HCT116 (cell line): ENCODE data around the gene ZNF678. TPM values are rescaled to one million over a fixed set of nuclear protein-coding genes. Genes with fewer than 3 reads are reported as not detected.

Experiments used
- ATAC-seq: fragments of 200-7000 bp; cut with Tn5 transposase; 2 replicates; pipeline ENCODE4 v1.9.1; 2020; ENCODE audit warnings: mild to moderate bottlenecking, moderate library complexity
- BruUV-seq: library from RNA; stranded (reverse); fragments of 400-500 nt; replicated peaks from 2 replicates; lab custom pipeline; 2021; lab: Mats Ljungman, UMichigan
- CTCF ChIA-PET: fragments of 300-600 bp; sonication (Branson Sonifier 250); formaldehyde crosslinking; loops from one replicate; lab custom pipeline; 2021; ENCODE audit warnings: antibody characterized with exemption; lab: Charles Lee
- POLR2A ChIA-PET: fragments of 300-600, 350-600 bp; sonication (Branson Sonifier 250); formaldehyde crosslinking; loops from one replicate; lab custom pipeline; 2021; ENCODE audit warnings: antibody characterized with exemption; lab: Charles Lee
- RAD21 ChIA-PET, 2 experiments: fragments of 300-600 bp; sonication (Branson Sonifier 250); formaldehyde crosslinking; loops; one replicate each; lab custom pipeline; 2023; ENCODE audit warnings: low total read pairs in 2 of 2; ENCODE audit not compliant: uncharacterized antibody in 2 of 2, unreplicated experiment in 2 of 2, low non-redundant PET in 1 of 2; lab: Charles Lee
- DNase-seq: peaks from one replicate; pipeline ENCODE4 v3.0.0-alpha.2; 2010; ENCODE audit warnings: low read depth, low spot score
- H2AFZ ChIP-seq: fragments of 200-600 bp; shearing (Covaris generic), sonication (generic); 2 replicates; pipeline ENCODE4 v1.6.1; 2017; ENCODE audit warnings: low read depth, mixed run types, mixed read lengths, antibody characterized with exemption, low read length; ENCODE audit not compliant: poor library complexity, severe bottlenecking
- H3K27ac ChIP-seq: 2 replicates; pipeline ENCODE4 v1.5.1; 2012; ENCODE audit warnings: low read depth, low read length
- H3K27me3 ChIP-seq: fragments of 200-600 bp; sonication (generic); 2 replicates; pipeline ENCODE4 v1.6.1; 2016; ENCODE audit warnings: mixed run types, low read length, mixed read lengths; ENCODE audit not compliant: insufficient read depth
- H3K36me3 ChIP-seq, 2 experiments: fragments of 200-500 bp in 1 of 2; fragments of 200-600 bp in 1 of 2; sonication (Bioruptor generic) in 1 of 2; sonication (generic) in 1 of 2; 2 replicates each; pipeline versions ENCODE4 v1.5.1 to v1.6.1; 2014 to 2016; ENCODE audit warnings: low read length in 2 of 2, inconsistent platforms in 1 of 2, mixed read lengths in 1 of 2, mixed run types in 1 of 2; ENCODE audit not compliant: insufficient read depth in 2 of 2, control insufficient read depth in 1 of 2
- H3K4me1 ChIP-seq, 2 experiments: fragments of 200-600 bp in 1 of 2; sonication (generic) in 1 of 2; 2 replicates each; pipeline versions ENCODE4 v1.5.1 to v1.6.1; 2012 to 2017; ENCODE audit warnings: low read length in 2 of 2, inconsistent platforms in 1 of 2, mild to moderate bottlenecking in 1 of 2, mixed read lengths in 1 of 2, mixed run types in 1 of 2, moderate library complexity in 1 of 2; ENCODE audit not compliant: insufficient read depth in 2 of 2, control insufficient read depth in 1 of 2
- H3K4me2 ChIP-seq: fragments of 200-600 bp; sonication (generic); 2 replicates; pipeline ENCODE4 v1.6.1; 2017; ENCODE audit warnings: mixed run types, low read length, mixed read lengths
- H3K4me3 ChIP-seq, 2 experiments: fragments of 200-600 bp in 1 of 2; sonication (generic) in 1 of 2; replicated peaks in 1 of 2; 2 replicates each; pipeline ENCODE4 v1.5.1; 2011 to 2016; ENCODE audit warnings: low read length in 2 of 2, control low read depth in 1 of 2, low read depth in 1 of 2, mild to moderate bottlenecking in 1 of 2, mixed read lengths in 1 of 2, mixed run types in 1 of 2
- H3K79me2 ChIP-seq: fragments of 200-600 bp; sonication (generic); 2 replicates; pipeline ENCODE4 v1.6.1; 2017; ENCODE audit warnings: mild to moderate bottlenecking, mixed run types, low read length, moderate library complexity, mixed read lengths; ENCODE audit not compliant: insufficient read depth
- H3K9ac ChIP-seq: fragments of 200-600 bp; sonication (generic); 2 replicates; pipeline ENCODE4 v1.6.1; 2016; ENCODE audit warnings: low read length, mixed read lengths
- H3K9me2 ChIP-seq: fragments of 200-600 bp; sonication (generic), shearing (Covaris generic); 2 replicates; pipeline ENCODE4 v1.6.1; 2017; ENCODE audit warnings: mixed run types, mild to moderate bottlenecking, moderate library complexity; ENCODE audit not compliant: insufficient read depth
- H3K9me3 ChIP-seq, 2 experiments: fragments of 200-500 bp in 1 of 2; fragments of 200-600 bp in 1 of 2; sonication (Bioruptor generic) in 1 of 2; sonication (generic) in 1 of 2; 2 replicates each; pipeline ENCODE4 v1.6.1; 2014 to 2017; ENCODE audit warnings: low read length in 2 of 2, mixed read lengths in 2 of 2, inconsistent platforms in 1 of 2, low read depth in 1 of 2, mild to moderate bottlenecking in 1 of 2, mixed run types in 1 of 2, moderate library complexity in 1 of 2; ENCODE audit not compliant: control insufficient read depth in 1 of 2, insufficient read depth in 1 of 2
- H4K20me1 ChIP-seq: fragments of 200-600 bp; sonication (generic), shearing (Covaris generic); 2 replicates; pipeline ENCODE4 v1.6.1; 2017; ENCODE audit warnings: mixed run types, mild to moderate bottlenecking, moderate library complexity; ENCODE audit not compliant: insufficient read depth
- CBX3 ChIP-seq: IDR thresholded peaks from 2 replicates; pipeline ENCODE4 v1.6.1; 2012; ENCODE audit warnings: low read depth
- CEBPB ChIP-seq: IDR thresholded peaks from 2 replicates; pipeline ENCODE4 v1.6.1; 2012; ENCODE audit warnings: low read depth
- CTCF ChIP-seq, 3 experiments: fragments of 200-600 bp in 1 of 3; sonication (generic) in 1 of 3; IDR thresholded peaks in 2 of 3; conservative IDR thresholded peaks in 1 of 3; 2 replicates each; pipeline ENCODE4 v1.5.1; 2012 to 2017; ENCODE audit warnings: low read depth in 2 of 3, low read length in 2 of 3, antibody characterized with exemption in 1 of 3, borderline replicate concordance in 1 of 3, control low read depth in 1 of 3, mild to moderate bottlenecking in 1 of 3, mixed read lengths in 1 of 3, mixed run types in 1 of 3, moderate library complexity in 1 of 3; ENCODE audit not compliant: insufficient read depth in 1 of 3
- EGR1 ChIP-seq: IDR thresholded peaks from 2 replicates; pipeline ENCODE4 v1.6.1; 2012; ENCODE audit warnings: low read depth
- EZH2 ChIP-seq: fragments of 200-600 bp; sonication (generic); IDR thresholded peaks from 2 replicates; pipeline ENCODE4 v1.6.1; 2017; ENCODE audit warnings: antibody characterized with exemption, mixed run types
- JUND ChIP-seq: IDR thresholded peaks from 2 replicates; pipeline ENCODE4 v1.6.1; 2012
- MAX ChIP-seq: IDR thresholded peaks from 2 replicates; pipeline ENCODE4 v1.6.1; 2012
- POLR2A ChIP-seq: IDR thresholded peaks from 2 replicates; pipeline ENCODE4 v1.7.0; 2011; ENCODE audit warnings: borderline replicate concordance; ENCODE audit not compliant: insufficient read depth, insufficient read length; ENCODE audit errors: extremely low read depth
- POLR2AphosphoS5 ChIP-seq: IDR thresholded peaks from 2 replicates; pipeline ENCODE4 v1.6.1; 2011; ENCODE audit warnings: mild to moderate bottlenecking, low read depth, low read length, moderate library complexity
- REST ChIP-seq: IDR thresholded peaks from 2 replicates; pipeline ENCODE4 v1.6.1; 2012; ENCODE audit warnings: low read depth
- SRF ChIP-seq: IDR thresholded peaks from 2 replicates; pipeline ENCODE4 v1.6.1; 2012; ENCODE audit warnings: low read depth
- TCF7L2 ChIP-seq: IDR thresholded peaks from 2 replicates; pipeline ENCODE4 v1.7.0; 2011; ENCODE audit warnings: borderline replicate concordance, inconsistent platforms; ENCODE audit not compliant: insufficient read depth, insufficient read length; ENCODE audit errors: extremely low read depth
- YY1 ChIP-seq: IDR thresholded peaks from 2 replicates; pipeline ENCODE4 v1.6.1; 2011; ENCODE audit warnings: low read length, low read depth, moderate library complexity, mild to moderate bottlenecking; ENCODE audit not compliant: insufficient replicate concordance; ENCODE audit errors: extremely low read depth
- ZFX ChIP-seq: fragments of 450-650 bp; IDR thresholded peaks from 2 replicates; pipeline ENCODE4 v1.6.1; 2017
- ZNF274 ChIP-seq: fragments of 200-500 bp; sonication (Bioruptor generic); IDR thresholded peaks from 2 replicates; pipeline ENCODE4 v1.6.1; 2014; ENCODE audit warnings: mild to moderate bottlenecking, low read depth, low read length, inconsistent platforms
- intact Hi-C: fragments of 100-400 bp; cut with micrococcal nuclease; formaldehyde crosslinking; loops from 2 replicates; pipeline ENCODE4 v1.10.0; 2022
- total RNA-seq: library from RNA; stranded (reverse); gene quantifications from one replicate; pipeline ENCODE4 v1.2.1, GENCODE V29; 2021; ENCODE audit not compliant: unreplicated experiment

The ZNF678 gene
- total RNA-seq, 1 experiment from 2014 or later: 6.1 TPM

- no peaks in the 10 kb centered on the region for H3K79me2 ChIP-seq
- TF ChIP-seq ZNF274 (no peak), EZH2 (no peak), CTCF (IDR thresholded peaks at IDR 0.05 in 2 of 3, conservative IDR thresholded peaks at IDR 0.05 in 1 of 3; ENCODE audit: borderline replicate concordance in 1 of 3, insufficient read depth in 1 of 3, low read depth in 2 of 3, low read length in 2 of 3) (no peak), POLR2AphosphoS5 (no peak), EGR1 (no peak), ZFX (no peak), CEBPB (no peak), REST (no peak), POLR2A (no peak), YY1 (no peak), JUND (no peak), MAX (no peak), CBX3 (no peak), SRF (no peak), TCF7L2 (no peak)
- H3K9me2 ChIP-seq: no peaks in the 10 kb centered on the region
- no peak overlapping the region for H2AFZ ChIP-seq
- ATAC-seq: no peak
- H3K9ac ChIP-seq: no peak overlapping the region
- intact Hi-C loops: no loop called here
- ChIA-PET CTCF (no interaction called here), RAD21 (no interaction called here), POLR2A (no interaction called here)
- no peaks in the 10 kb centered on the region for H4K20me1 ChIP-seq
- no peak for DNase-seq
- no TSS peak for BruUV-seq
- no peak overlapping the region for H3K4me2 ChIP-seq
- no peak overlapping the region for H3K4me3 ChIP-seq
- peaks cover 0 to 11% of the 10 kb centered on the region in 2 experiments; a peak in 3 of 4 replicates for H3K4me1 ChIP-seq
- no peaks in the 10 kb centered on the region for H3K36me3 ChIP-seq
- H3K27ac ChIP-seq: no peak overlapping the region
- H3K9me3 ChIP-seq: no peaks in the 10 kb centered on the region
- no peaks in the 10 kb centered on the region for H3K27me3 ChIP-seq
Observed at GRCh38 chr1:227540170-227541098, 22.9 kb upstream of the ZNF678 start.
